ENCODE data around the gene CYP21A2. TPM values are rescaled to one million over a fixed set of nuclear protein-coding genes. Genes with fewer than 3 reads are reported as not detected.

The CYP21A2 gene
- total RNA-seq, 1 donor from 2014 or later = not detected

- no peak for DNase-seq (ENCODE audit: extremely low read depth, low read depth, low spot score)
Observed at GRCh38 chr6:32081168-32081990, 43.2 kb downstream of the CYP21A2 start.

DNA sequence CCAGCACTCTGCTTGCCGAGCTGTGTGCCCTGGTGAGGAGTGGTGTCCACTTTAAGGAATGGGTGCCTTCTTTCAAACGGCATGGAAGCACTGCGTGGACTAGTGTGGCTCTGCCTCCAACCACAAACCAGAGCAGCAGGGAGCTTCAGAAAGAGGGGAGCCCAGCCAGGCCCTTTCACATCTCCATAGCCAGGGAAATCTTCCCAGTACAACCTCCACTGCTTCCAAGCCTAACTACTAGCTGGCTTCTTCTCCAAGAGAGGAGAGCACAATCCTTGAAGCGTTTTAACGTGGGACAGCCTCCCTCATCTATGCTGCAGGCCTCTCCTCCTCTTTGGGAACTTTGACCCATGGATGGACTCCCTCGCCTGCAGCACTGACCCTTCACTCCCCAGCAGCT lies 44.3 kb downstream of the CYP21A2 start:
- no peak for DNase-seq (ENCODE audit: extremely low read depth, low read depth, low spot score)

GRCh38 chr6:32082935-32083334 lies 44.7 kb downstream of the CYP21A2 start:
- DNase-seq (ENCODE audit: extremely low read depth, low read depth, low spot score) = no peak

GRCh38 chr6:32083812-32084768 lies 45.9 kb downstream of the CYP21A2 start:
- DNase-seq (ENCODE audit: extremely low read depth, low read depth, low spot score) = no peak

GRCh38 chr6:32084780-32085179 lies 46.6 kb downstream of the CYP21A2 start:
- DNase-seq (ENCODE audit: extremely low read depth, low read depth, low spot score) = no peak

DNA sequence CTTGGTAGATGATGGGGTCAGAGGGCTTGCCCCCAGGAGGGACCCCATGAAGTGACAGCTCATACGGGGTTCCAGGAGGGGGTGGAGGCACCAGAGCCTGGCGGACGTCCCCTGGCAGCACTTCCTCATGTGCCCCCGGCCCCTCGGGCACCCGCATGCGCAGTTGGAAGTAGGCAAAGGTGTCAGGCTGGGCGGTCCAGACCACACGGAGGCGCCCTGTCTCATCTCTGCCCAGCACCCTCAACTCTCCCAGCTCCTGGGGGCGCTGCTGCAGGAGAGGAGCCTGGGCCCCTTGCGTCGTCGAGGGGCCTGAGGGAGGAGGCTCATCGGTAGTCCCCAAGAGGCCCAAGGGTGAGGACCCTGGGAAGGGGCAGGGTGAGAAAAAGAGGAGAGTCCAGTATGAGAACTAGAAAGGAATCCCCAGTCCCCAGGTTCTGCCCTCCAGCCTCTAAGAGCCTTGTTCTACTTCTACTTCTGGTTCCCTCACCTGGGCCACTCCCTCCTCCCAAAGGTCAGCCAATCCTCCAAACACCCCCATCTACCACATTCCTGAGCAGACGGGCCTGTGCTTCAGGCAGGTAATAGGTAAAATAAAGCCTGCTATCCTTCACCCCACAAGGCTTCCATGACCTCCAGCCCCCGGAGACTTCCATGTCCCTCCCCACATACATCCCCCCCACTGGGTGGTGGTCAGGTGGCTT lies 47.7 kb downstream of the CYP21A2 start:
- DNase-seq (ENCODE audit: extremely low read depth, low read depth, low spot score) = no peak

DNA sequence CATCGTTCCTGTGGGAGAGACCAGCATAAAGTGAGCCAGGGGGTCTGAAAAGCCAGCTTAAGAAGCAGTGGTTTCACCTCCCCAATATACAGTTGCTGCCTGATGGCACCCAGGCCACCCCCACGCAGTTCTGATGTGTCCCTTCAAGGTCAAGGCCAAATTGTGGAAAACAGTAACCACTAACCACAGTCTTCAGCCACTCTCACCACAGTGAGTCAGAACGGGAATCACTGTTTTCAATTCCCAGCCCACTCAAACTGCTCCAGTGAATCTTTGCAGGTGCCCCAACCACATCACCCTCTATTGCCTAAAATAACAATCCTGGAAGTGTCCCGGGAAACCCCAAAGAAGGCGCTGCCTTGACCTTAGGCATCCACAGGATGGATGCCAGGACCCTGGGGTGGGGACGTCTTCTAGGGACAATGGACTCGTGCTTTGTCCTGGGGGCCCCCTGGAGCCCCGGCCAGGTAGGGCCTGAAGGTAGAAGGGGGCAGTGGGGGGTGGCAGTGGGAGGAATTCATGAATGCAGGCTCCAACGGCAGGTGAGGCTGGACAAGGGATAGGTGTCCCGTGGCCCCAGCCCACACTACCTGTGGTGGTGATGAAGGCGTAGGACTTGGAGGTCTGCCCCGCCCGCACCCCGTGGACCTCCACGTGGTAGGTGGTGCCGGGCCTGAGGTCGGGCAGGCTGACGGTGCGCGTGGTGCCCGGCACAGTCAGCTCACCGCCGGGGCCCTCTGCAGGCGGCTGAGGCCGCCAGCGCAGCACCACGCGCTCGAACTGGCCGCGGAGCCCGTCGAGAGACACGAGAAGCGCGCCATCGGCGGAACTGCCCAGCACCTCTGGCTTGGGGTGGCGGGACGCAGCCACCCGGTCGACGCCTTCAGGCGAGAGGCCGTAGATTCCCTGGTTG lies 48.7 kb downstream of the CYP21A2 start:
- DNase-seq (ENCODE audit: extremely low read depth, low read depth, low spot score) = no peak

DNA sequence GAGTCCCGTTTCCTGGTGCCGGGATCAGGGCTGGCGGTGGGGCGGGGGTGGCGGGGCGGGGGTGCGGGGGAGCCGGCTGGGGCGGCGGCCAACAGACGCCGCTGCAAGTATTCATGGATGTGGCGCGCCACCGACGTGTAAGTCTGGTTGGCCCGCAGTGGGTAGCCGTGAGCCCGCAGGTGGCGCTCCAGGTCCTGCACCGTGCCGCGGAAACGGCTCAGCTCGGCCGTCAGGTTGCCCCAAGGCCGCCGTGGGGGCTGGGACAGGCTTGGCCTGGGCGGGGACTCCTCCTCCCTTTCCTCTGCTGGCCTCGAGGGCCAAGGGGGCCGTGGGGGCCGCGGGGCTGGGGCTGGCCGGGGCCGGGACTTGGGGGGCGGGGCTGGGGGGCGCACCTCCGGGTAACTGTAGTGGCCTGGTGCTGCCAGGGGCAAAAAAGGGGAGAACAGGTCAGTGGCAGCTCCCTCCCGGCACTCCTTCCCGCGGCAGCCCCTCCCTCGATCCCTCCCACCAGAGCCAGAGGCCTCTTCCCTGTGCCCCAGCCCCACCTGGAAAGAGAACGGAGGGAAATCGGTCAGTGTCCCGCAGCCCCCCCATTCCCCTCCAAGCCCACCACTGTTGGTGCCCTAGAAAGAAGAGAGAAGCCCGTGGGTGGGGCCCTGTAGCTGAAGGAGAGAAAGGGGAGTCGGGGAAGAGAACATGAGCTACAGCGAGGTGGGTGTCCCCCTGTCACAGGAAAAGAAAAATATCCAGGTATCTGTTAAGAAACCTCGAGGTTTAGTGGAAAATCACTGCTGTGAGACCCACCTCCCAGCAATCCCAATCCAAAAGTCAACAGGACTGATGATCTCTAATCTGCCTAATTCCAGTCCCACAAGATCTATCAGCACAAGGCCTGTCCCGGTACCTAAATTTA lies 49.6 kb downstream of the CYP21A2 start:
- DNase-seq (ENCODE audit: extremely low read depth, low read depth, low spot score) = no peak

DNA sequence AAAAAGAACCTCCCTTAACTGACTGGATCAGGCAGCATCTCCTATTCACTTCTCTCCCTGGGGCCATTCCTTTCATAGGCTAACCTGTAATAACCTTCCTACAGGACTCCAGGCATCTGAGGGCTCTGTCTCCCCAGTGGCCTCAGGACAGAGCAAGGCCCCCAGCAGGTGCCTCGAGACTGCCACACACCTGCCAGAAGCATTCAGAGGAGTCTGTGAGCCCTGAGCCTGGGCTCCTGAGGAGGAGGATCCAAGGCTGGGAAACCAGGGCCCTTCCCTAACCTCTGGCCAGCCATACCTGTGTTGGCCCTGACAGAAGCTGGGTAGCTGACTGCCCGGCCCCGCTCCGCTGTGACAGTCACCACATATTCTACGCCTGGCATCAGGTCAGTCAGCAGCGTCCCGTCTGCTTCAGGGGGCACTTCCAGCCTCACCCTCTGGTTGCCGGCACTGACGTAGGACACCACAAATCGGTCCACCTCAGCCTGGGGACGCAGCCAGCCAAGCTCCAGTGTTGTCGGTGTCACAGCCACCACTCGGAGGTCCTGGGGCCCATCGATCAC lies 50.4 kb downstream of the CYP21A2 start:
- DNase-seq (ENCODE audit: extremely low read depth, low read depth, low spot score) = no peak

DNA sequence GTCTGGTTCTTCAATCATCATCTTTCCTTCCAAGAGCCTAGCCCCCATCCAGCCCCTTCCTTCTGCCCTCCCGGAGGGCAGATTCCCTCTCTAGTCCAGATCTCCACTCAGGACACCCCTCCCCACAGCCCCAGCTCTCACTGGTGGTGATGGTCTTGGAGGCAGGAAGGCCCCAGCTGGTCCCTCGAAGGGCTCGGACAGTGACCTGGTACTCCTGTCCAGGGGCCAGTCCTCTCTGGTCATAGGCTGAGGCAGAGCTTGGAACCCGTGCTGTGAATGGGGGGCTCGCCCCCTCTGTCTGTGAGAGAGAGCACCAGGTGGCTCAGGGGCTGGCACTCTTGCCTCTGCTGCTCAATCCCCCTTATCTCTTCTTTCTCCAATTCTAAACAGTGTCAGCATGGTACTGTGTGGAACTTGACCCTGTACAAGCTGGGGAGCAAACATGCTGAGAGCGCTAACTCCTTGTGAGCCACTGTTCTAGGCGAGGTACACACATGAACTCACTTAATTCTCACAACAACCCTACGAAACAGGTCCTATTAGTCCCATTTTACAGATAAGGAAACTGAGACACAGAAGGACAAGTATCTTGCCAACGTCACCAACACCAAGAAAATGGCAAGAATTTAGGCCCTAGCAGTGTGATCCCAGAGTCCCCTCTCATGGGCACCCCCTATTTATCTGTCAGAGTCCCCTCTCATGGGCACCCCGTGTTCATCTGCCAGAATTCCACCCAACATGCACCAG lies 51.0 kb downstream of the CYP21A2 start:
- DNase-seq (ENCODE audit: extremely low read depth, low read depth, low spot score) = no peak

Other genes with a start within 250 kb of the CYP21A2 start
- gene VARS1, start 242.7 kb upstream of the CYP21A2 start, total RNA-seq = 90.9 and 105 TPM in 2 replicates
- gene LSM2, start 231.4 kb upstream of the CYP21A2 start, total RNA-seq = 45.3 and 74.3 TPM in 2 replicates
- 0.44 and 0.53 TPM in 2 replicates for gene HSPA1L, start 223.1 kb upstream of the CYP21A2 start, total RNA-seq
- gene HSPA1A, start 222.9 kb upstream of the CYP21A2 start, total RNA-seq = 140 and 161 TPM in 2 replicates
- 76.3 and 95.3 TPM in 2 replicates for gene HSPA1B, start 210.7 kb upstream of the CYP21A2 start, total RNA-seq
- 82.6 and 83.5 TPM in 2 replicates for gene NEU1, start 175.6 kb upstream of the CYP21A2 start, total RNA-seq
- gene SLC44A4, start 159.4 kb upstream of the CYP21A2 start, total RNA-seq = 0.05 and 1.7 TPM in 2 replicates
- gene EHMT2, start 140.7 kb upstream of the CYP21A2 start, total RNA-seq = 39.0 and 46.4 TPM in 2 replicates
- 1.7 TPM in 2 replicates for gene ZBTB12, start 136.3 kb upstream of the CYP21A2 start, total RNA-seq
- not detected in 2 replicates for gene C2, start 110.7 kb upstream of the CYP21A2 start, total RNA-seq
- 0.53 and 2.3 TPM in 2 replicates for gene CFB, start 92.3 kb upstream of the CYP21A2 start, total RNA-seq
- gene NELFE, start 79.4 kb upstream of the CYP21A2 start, total RNA-seq = 101 and 117 TPM in 2 replicates
- gene SKIC2, start 79.2 kb upstream of the CYP21A2 start, total RNA-seq = 42.1 and 46.3 TPM in 2 replicates
- gene DXO, start 66.3 kb upstream of the CYP21A2 start, total RNA-seq = 16.6 and 17.3 TPM in 2 replicates
- 1.3 and 1.8 TPM in 2 replicates for gene C4A, start 56.4 kb upstream of the CYP21A2 start, total RNA-seq
- 1.1 and 1.3 TPM in 2 replicates for gene C4B, start 23.6 kb upstream of the CYP21A2 start, total RNA-seq
- gene TNXB, start 70.9 kb downstream of the CYP21A2 start, total RNA-seq = 1.5 and 1.7 TPM in 2 replicates
- gene ATF6B, start 89.8 kb downstream of the CYP21A2 start, total RNA-seq = 46.3 and 87.6 TPM in 2 replicates
- gene FKBPL, start 91.9 kb downstream of the CYP21A2 start, total RNA-seq = 3.0 and 5.5 TPM in 2 replicates
- 0.39 and 0.70 TPM in 2 replicates for gene PRRT1, start 113.5 kb downstream of the CYP21A2 start, total RNA-seq
- 18.0 and 54.3 TPM in 2 replicates for gene PPT2, start 115.7 kb downstream of the CYP21A2 start, total RNA-seq
- 6.1 and 7.1 TPM in 2 replicates for gene EGFL8, start 126.2 kb downstream of the CYP21A2 start, total RNA-seq
- gene AGPAT1, start 137.7 kb downstream of the CYP21A2 start, total RNA-seq = 58.8 and 60.7 TPM in 2 replicates
- gene RNF5, start 140.0 kb downstream of the CYP21A2 start, total RNA-seq = 72.6 and 88.0 TPM in 2 replicates
- 0.19 and 6.1 TPM in 2 replicates for gene AGER, start 145.8 kb downstream of the CYP21A2 start, total RNA-seq
- 38.3 and 72.2 TPM in 2 replicates for gene PBX2, start 151.8 kb downstream of the CYP21A2 start, total RNA-seq
- gene GPSM3, start 154.2 kb downstream of the CYP21A2 start, total RNA-seq = 15.5 and 21.8 TPM in 2 replicates
- gene NOTCH4, start 185.7 kb downstream of the CYP21A2 start, total RNA-seq = 66.1 and 242 TPM in 2 replicates